ENCODE results near the gene TENT4A.

- no peak for TF ChIP-seq CTCF (IDR thresholded peaks at IDR 0.05)
- no peak for TF ChIP-seq POLR2A (IDR thresholded peaks at IDR 0.05)
Observed at GRCh38 chr5:6715271-6715670, 2.0 kb downstream of the TENT4A start.
